HG03095 (cell line): Measurements from ENCODE around the gene SSU72.
"Not testable (repeated sequence)": the region's sequence is repeated elsewhere in the genome, so short reads cannot be mapped to it uniquely, and the experiment has no call there.

Experiments
- ATAC-seq: cut with Tn5 transposase; IDR thresholded peaks from one replicate; pipeline ENCODE4 v1.9.1; 2021; ENCODE audit warnings: moderate library complexity; ENCODE audit not compliant: unreplicated experiment

The SSU72 gene

DNA sequence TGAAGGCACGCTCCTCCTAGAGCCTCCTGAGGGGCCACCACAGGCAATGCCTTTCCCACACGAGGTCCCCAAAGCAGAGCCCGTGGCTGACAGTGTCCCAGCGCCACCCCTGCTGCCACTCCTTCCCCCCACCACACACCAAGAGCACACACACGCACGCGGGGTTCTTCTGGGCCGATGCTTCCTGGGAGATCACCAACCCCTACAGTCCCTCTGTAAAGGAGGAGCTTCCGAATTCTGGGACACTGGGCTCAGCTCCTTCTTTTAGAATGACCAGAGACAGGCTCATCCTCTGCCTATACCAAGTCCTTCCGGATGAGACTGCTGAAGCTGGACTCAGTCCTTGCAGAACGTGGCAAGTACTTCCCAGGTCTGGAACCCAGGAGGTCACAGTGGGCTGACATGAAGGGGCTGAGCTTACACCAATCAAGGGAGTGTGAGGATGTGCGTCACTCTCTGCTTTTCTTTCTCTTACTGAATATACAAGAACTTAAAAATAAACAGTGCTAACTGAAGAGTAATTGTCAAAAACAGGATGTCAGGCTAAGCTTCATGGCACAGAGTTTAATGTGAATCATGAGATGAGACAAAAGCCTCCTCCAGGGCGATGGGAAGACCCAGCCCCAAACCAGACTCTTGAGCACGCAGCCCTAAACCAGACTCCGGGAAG lies 12.7 kb downstream of the SSU72 start:
- no peak for ATAC-seq

DNA sequence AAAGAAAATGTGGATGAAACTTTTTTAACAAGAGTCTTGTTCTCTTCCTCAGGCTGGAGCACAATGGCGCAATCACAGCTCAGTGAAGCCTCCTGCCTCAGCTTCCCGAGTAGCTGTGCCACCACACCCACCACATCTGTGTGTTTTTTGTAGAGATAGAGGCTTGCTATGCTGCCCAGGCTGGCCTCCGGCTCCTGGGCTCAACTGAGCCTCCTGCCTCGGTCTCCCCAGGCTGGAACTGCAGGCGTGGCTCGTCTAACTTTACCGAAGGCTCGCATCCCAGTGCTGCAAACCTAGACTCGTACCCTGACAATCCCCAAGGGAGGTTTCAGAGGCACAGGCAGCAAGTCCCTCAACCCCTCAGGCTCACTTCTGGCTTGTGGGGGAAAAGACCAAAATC lies 14.5 kb downstream of the SSU72 start:
- ATAC-seq = no peak

DNA sequence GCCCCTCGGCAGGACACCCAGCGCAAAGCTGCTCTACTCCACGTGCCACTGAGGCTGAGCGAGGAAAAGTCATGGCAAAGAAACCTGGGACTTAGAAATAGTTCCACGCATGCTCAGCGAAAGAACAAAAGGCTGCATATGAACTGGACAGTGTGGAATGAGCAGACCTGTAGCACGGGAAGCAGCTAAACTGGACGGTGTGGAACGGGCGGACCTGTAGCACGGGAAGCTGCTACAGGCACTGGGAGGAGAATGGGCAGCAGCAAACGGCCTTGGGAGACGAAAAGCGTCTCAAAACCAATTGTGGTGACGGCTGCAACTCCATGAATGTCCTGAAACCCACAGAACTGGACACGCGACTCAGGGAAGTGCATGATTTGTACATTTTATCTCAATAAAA lies 15.6 kb downstream of the SSU72 start:
- no peak for ATAC-seq

DNA sequence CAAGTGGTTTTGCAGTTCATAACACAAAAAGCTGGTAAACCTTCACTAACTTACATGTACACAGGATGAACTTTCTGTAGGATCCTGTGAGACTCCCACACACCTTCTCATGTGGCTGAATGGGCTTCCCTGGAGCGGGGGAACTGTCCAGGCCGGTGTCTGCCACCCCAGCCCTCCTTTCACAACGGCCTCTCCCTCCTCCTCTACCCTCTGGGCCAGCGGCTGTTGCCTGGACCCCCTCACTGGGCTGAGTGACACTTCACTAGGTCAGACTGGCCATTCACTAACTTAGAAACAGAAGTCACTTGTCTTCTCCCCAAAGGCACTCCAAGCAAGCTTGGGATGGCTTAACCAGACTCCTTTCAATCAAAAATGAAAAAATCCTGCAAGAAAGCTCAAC lies 16.1 kb downstream of the SSU72 start:
- no peak for ATAC-seq

DNA sequence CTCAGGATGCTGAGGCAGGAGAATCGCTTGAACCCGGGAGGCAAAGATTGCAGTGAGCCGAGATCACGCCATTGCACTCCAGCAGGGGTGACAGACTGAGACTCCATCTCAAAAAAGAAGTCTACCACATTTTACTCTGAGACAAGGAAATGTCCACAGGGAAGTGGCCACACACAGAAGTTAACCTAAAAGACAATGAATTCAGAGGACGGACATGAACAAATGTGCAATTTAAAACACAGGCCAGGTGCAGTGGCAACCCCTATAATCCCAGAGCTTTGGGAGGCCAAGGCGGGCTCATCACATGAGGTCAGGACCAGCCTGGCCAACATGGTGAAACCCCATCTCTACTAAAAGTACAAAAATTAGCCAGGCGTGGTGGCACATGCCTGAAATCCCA lies 17.0 kb downstream of the SSU72 start:
- ATAC-seq = not testable (repeated sequence)

DNA sequence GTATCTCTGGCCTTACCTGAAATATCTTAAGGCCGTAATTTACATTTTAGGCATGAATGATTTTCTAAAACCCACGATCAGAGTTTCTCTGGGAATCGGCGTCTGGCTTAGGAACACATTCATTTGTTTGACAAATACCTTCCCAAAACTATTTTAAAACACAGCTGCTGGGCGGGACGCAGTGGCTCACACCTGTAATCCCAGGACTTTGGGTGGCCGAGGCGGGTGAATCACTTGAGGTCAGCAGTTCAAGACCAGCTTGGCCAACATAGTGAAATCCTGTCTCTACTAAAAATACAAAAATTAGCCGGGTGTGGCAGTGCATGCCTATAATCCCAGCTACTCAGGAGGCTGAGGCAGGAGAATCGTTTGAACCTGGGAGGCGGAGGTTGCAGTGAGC lies 17.7 kb downstream of the SSU72 start:
- ATAC-seq = not testable (repeated sequence)

DNA sequence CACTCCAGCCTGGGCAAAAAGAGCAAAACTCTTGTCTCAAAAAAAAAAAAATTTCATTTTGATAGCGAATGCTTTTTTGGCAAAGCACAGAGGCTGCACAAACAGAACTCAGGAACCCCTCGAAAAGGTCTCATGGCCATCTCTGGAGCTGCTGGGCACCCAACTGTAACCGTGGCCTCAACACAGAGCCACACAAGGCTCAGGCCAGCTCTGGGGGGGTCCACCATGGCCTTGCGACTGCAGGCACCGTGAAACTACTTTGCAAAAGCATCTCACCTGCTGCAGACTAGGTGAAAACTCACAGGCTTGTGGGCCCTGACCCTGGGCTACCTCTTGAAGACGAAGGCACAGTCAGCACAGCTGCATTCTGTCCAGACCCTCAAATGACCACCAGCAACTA lies 18.2 kb downstream of the SSU72 start:
- no peak for ATAC-seq

DNA sequence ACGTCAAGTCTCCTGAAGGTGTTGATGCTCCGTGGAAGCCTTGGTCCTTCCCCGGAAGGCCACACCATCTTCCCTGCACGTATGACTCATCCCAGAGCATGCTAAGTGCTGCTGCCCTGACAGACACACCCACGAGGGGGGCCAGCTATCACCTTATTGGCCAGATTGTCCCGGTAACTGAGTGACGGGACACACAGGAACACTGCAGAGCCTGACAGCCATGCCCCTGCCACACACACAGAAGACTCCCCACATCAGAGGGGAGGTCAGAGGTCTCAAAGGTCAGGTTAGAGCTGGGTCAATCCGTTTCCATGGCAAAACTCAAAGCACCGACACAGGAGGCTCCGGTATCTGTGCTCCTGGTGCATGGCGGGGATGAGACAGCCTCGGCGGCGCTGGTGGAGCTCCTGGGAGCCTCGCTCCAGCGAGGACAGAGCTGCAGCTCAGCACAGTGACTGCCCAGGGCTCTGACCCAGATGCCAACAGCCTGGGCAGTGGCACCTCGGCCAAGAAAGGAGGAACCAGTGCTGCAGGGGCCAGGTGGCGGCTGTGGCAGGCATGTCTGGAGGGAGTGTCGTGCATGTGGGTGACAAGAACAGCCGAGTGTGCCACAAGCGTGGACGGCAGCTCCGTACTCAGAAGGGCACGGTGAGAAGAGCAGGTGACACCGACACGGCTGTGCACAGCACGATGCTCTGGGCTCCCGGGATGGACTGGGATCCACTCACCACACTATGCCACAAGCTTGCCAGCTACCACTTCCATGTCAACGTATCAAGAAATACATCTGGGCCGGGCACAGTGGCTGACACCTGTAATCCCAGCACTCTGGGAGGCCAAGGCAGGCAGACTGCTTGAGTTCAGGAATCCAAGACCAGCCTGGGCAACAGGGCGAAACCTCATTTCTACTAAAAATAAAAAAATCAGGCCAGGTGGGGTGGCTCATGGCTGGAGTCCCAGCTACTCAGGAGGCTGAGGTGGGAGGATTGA lies 19.4 kb downstream of the SSU72 start:
- ATAC-seq = no peak

DNA sequence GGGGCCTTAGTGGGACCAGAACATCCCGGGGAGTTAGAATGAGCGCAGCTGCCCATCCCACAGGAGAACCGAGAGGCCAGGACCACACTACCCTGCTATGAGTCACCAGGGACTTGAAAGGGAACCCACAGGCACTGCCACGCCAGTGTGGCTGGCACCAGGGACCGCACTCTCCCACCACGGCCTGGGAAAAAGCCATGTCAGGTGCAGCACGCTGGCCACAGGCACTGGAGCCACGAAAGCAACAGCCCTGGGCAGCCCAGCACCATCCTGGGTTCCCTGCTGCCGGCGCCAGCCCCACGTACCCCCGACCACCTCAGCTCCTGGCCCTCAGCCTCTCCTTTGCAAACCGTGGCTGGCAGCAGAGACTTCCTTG lies 20.1 kb downstream of the SSU72 start:
- ATAC-seq = no peak

DNA sequence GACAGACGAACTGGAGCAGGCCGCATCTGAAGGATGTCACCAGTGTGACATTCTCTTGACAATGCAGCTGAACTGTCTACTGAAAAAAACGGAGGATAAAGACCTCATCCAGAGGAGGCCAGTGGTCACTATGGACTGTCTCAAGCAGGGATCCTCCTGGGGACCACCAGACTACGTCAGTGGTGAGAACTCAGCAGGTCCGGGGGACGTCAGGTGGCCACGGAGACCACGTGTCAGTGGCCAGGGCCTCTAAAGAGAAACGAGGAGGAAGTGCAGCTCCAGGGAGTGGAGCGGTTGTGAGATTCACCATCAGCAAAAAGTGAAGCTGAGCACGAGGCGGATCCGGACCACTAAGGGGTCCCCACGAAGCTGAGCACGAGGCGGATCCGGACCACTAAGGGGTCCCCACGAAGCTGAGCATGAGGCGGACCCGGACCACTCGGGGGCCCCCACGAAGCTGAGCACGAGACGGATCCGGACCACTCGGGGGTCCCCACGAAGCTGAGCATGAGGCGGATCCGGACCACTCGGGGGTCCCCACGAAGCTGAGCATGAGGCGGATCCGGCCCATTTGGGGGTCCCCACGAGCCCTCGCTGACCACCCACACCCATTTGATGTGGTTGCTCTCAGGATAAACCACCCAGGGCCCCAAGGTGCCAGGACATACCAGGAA lies 20.7 kb downstream of the SSU72 start:
- ATAC-seq = no peak

DNA sequence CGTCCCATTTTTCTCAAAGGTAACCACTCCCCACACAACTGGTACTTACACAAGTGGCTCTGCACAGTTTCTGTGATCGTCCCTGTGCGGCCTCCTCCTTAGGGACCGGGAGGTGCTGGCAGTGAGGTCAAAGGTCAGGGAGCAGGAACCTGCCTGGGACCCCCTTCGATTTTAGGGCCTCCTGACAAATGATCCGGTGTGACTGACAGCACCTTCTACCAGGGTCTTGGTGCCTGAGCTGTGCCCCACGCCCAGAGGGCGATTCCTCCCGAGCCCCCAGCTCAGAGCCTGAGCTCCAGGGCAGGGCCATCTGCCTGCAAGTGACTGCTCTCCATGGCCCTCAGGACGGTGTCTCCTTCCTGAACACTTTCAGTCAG lies 22.4 kb downstream of the SSU72 start:
- no peak for ATAC-seq

DNA sequence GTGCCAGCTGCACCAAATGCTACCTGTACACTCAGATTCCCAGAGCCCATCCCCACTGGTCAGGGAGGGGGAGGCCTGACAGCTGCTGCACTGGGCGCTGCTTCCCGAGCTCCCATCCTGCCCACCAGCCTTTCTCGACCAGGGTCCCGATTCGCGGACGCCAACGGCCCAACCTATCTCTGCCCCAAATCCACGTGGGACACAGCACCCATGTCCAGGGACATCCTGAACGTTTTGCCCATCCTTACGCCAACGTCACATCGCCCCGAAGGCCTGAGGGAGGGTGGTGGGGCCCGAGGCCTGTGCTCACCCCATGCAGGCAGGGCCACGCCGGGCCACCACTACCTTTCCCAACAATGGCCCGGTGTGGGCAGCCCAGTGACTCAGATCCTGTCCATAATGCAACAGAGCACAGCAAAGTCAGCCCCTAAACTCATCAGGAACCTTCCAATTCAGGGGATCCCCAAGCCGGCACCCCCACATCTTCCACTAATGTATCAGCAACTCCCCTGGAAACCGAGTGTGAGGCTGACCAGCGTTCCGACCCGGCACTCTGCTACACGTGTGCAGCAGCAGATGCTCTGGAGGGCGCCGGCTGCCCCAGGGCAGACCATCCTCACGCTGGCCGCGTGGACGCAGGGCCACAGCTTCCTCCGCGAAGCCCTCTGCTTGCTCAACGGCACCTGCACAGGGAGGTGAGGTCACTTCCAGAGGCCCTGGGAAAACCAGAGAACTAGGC lies 23.0 kb downstream of the SSU72 start:
- no peak for ATAC-seq

DNA sequence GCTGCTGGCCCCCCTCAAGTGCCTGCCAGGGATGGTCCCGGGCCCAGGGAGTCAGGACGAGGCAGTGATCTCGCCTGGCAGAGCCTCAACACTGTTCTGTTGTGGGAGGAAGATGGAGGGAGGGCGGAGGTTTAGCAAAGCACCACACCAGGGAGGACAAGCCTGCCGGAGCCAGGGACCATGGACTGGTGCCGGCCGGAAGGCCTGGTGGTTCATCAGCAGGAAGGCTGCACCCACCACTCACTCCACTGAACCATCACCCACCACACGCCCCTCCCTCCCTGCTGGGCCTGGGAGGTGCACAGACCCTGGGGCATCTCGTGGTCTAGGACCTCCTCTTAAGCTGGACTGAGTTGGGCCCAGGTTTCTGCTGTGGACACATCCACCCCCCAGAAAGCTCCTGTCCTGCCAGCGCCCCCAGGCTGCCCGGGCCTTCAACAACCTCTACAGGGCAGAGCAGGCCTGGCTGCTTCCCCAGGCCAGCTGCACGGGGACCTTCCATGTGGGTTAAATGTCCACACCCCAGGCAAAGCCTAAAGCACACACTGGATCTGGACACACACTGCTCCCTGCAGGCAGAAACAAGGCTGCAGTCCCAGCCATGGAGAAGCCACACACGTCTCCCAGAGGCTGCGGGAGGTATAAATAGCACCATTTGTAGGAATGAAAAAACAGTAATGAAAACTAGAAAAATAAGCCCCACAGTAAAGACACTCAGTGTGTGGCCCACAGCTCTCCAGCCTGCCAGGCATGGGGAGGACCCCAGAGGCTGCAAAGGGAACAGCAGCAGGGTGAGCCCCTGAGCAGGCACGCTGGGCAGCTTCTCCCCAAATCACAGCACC lies 23.9 kb downstream of the SSU72 start:
- ATAC-seq = no peak

DNA sequence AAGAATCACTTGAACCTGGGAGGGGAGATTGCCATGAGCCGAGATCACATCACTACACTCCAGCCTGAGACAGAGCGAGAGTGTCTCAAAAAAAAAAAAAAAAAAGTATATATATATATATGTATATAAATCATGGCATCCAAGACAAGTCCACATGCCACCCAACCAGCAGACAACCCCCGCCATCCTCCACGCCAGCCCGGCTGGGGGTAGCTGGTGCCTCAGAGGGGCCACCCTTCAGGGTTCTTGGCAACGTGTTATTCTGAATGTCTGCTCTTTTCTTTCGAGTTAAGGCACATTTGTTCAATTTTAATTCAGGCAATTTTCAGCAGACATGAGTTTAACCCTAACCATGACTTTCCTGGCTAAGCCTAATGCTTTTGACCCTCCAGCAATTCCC lies 24.6 kb downstream of the SSU72 start:
- no peak for ATAC-seq

DNA sequence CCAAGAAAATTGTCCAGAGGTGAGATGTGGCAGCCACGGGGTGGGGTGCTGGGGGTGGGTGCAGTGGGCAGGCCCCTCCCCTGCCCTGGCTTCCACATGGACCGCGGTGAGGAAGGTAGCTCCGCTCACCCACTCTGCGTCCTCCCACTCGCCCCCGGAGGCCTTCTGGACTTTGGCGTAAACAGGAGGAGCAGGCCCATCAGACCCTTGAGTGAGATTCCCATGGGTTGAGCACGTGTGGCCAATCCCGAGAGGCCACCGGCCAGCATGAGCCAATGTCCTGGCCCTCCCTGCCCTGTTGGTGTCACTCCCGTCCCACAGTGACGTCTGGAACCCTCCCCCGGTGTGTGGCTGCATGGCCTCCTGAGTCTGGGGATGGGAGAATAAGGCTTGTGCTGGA lies 26.1 kb downstream of the SSU72 start:
- no peak for ATAC-seq

DNA sequence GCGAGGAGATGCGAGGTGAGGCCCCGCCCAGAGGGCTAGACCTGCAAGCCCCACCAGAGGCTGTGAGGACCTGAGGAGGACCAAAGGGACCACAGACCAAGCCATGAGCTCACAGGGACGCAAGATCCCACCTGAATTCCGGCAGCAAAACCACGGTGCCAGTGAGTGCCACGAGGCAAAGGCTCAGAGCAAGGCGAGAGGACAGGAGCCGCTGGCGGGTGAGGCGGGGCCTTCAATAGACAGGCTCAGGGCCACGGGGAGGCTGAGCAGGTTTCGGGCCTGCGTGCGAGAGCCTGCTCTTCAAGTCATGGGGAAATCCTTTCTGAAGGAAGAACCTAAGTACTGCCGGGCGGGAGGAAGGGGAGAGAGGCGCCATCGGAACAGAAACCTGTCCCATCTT lies 27.2 kb downstream of the SSU72 start:
- ATAC-seq = no peak

DNA sequence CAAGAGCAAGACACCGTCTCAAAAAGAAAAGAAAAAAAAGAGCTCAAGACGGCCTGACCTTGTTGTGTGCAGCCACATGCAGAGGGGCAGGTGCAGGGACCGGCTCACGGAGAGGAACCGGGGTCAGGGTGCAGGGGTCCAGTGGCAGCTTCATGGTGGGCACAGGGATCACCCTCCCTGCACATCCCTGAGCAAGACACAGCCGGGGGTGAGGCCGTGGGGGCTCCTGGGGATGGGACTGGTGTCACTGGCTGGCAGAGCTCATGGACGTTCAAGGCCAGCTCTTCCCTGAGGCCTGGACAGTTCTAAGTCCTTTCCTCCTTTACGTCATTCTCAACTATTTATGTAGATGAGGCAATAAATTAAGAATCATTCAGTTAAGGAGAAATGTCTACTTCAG lies 27.7 kb downstream of the SSU72 start:
- no peak for ATAC-seq

DNA sequence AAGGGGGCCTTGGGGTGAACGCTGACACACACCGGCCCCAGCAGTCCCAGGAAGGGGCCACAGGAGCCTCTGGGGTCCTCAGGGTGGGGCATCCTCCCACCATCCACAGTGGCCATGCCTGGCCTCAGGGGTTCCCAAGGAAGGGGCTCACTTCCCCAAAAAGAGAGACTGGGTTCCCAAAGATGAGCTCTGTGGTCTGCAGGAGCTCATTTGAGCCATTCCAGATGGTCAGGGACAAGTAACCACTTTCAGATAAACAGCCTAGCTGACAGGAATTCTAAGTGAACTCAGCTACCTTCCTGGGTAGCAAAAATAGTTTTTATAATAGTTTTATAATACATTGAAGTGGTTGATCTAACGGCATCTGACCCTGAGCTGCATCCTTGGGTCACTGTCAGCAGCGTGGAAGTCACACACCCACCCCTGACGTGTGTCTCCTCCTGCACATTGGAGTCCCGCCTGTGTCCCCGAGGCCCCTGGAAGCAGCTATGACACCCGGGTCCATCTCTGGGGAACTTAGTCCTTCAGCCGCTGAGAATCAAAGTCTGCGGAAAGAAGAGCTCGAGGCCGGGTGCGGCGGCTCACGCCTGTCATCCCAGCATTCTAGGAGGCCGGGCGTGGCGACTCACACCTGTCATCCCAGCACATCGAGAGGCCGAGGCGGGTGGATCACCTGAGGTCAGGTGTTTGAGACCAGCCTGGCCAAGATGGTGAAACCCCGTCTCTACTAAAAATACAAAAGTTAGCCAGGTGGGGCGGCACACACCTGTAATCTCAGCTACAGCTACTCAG lies 28.5 kb downstream of the SSU72 start:
- ATAC-seq = no peak

DNA sequence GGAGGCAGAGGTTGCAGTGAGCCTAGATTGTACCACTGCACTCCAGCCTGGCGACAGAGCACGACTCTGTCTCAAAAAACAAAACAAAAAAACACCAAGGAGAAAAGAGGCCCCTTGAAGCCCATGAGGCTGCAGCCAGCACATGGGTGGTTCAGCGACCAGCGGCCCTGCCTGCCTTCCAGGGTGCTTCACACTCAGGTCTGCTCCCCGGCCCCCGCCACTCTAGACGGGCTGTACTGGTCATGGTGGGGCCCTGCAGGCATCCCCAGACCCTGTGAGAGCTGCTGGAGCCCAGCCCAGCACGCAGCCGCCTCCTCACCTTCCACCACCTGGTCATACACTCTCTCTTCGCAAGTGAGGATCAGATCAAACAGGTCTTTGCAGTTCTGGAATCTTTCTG lies 30.1 kb downstream of the SSU72 start:
- ATAC-seq = no peak

DNA sequence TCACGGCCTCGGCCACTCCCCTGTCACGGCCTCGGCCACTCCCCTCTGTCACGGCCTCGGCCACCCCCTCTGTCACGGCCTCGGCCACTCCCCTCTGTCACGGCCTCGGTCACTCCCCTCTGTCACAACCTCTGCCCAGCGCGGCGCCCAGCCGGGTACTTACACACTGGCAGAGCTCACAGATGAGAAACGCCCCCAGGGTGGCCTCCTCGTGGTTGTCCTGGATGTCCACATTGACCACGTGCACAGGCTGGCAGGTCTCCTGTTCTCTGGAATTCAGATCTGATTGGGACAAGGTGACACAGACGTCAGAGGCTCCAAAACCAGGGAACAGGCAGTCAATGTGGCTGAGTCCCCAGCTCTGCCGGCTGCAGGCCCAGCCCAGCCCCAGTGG lies 31.0 kb downstream of the SSU72 start:
- ATAC-seq = no peak
